DND-41 (cell line): ENCODE measurements around the gene TAF13.
"Not testable (repeated sequence)": the region's sequence is repeated elsewhere in the genome, so short reads cannot be mapped to it uniquely, and the experiment has no call there.

ENCODE experiments used
- ATAC-seq: fragments of 200-7000 bp; cut with Tn5 transposase; 3 replicates; pipeline ENCODE4 v1.9.1; 2021; ENCODE audit warnings: low read depth; ENCODE audit not compliant: insufficient read depth
- DNase-seq: peaks from one replicate; pipeline ENCODE4 v3.0.0-alpha.2; 2020
- H2AFZ ChIP-seq: 2 replicates; pipeline ENCODE4 v1.6.0; 2012; ENCODE audit warnings: low read depth, low read length
- H3K27ac ChIP-seq: 2 replicates; pipeline ENCODE4 v1.5.1; 2012; ENCODE audit warnings: low read length, inconsistent platforms
- H3K27me3 ChIP-seq: fragments of 200-600 bp; sonication (generic); 2 replicates; pipeline ENCODE4 v1.6.0; 2012; ENCODE audit warnings: low read length, mild to moderate bottlenecking, inconsistent platforms; ENCODE audit not compliant: insufficient read depth, poor library complexity
- H3K36me3 ChIP-seq: 2 replicates; pipeline ENCODE4 v1.5.1; 2012; ENCODE audit warnings: low read length, inconsistent platforms; ENCODE audit not compliant: insufficient read depth
- H3K4me1 ChIP-seq: 2 replicates; pipeline ENCODE4 v1.5.1; 2012; ENCODE audit warnings: mild to moderate bottlenecking, low read length; ENCODE audit not compliant: insufficient read depth
- H3K4me2 ChIP-seq: 2 replicates; pipeline ENCODE4 v1.6.0; 2012; ENCODE audit warnings: mild to moderate bottlenecking, moderate library complexity, low read length, inconsistent platforms; ENCODE audit not compliant: insufficient read depth
- H3K4me3 ChIP-seq, 2 experiments: fragments of 200-600 bp in 1 of 2; shearing (Covaris generic) in 1 of 2; 2 replicates each; pipeline ENCODE4 v1.5.1; 2012 to 2016; ENCODE audit warnings: inconsistent platforms in 2 of 2, low read length in 2 of 2, mild to moderate bottlenecking in 2 of 2, low read depth in 1 of 2, moderate library complexity in 1 of 2
- H3K79me2 ChIP-seq: 2 replicates; pipeline ENCODE4 v1.6.0; 2012; ENCODE audit warnings: low read length, inconsistent platforms; ENCODE audit not compliant: insufficient read depth
- H3K9ac ChIP-seq: 2 replicates; pipeline ENCODE4 v1.6.0; 2012; ENCODE audit warnings: low read depth, mild to moderate bottlenecking, inconsistent platforms, low read length, moderate library complexity
- H3K9me3 ChIP-seq: 2 replicates; pipeline ENCODE4 v1.5.1; 2012; ENCODE audit warnings: low read length, moderate library complexity, mild to moderate bottlenecking, inconsistent platforms; ENCODE audit not compliant: insufficient read depth, severe bottlenecking
- H4K20me1 ChIP-seq: 2 replicates; pipeline ENCODE4 v1.6.0; 2012; ENCODE audit warnings: low read length; ENCODE audit not compliant: insufficient read depth
- CTCF ChIP-seq: IDR thresholded peaks from 2 replicates; pipeline ENCODE4 v1.5.1; 2012; ENCODE audit warnings: borderline replicate concordance, low read length, moderate library complexity, mild to moderate bottlenecking; ENCODE audit not compliant: poor library complexity, severe bottlenecking; ENCODE audit errors: extremely low read depth
- EZH2 ChIP-seq: IDR thresholded peaks from 3 replicates; pipeline ENCODE4 v1.6.1; 2012; ENCODE audit warnings: borderline replicate concordance, low read depth, mild to moderate bottlenecking, moderate library complexity, low read length, inconsistent platforms; ENCODE audit not compliant: severe bottlenecking

TAF13 gene

GRCh38 chr1:109020693-109021257 is 55.0 kb downstream of the TAF13 start:
- no peaks in the 10 kb centered on the region for H3K4me1 ChIP-seq
- H3K79me2 ChIP-seq = no peaks in the 10 kb centered on the region
- H3K4me2 ChIP-seq = no peak overlapping the region
- DNase-seq (no peak), ATAC-seq (no peak)
- no peaks in the 10 kb centered on the region for H3K9me3 ChIP-seq
- H3K9ac ChIP-seq = no peak overlapping the region
- H2AFZ ChIP-seq = no peak overlapping the region
- no peak overlapping the region for H3K4me3 ChIP-seq
- no peak overlapping the region for H3K27ac ChIP-seq
- H3K36me3 ChIP-seq = peaks cover 18% of the 10 kb centered on the region
- no peaks in the 10 kb centered on the region for H3K27me3 ChIP-seq
- no peaks in the 10 kb centered on the region for H4K20me1 ChIP-seq
- no peak for TF ChIP-seq EZH2
- no peak for TF ChIP-seq CTCF

GRCh38 chr1:109017719-109018118 is 58.1 kb downstream of the TAF13 start:
- H3K9me3 ChIP-seq, DNase-seq, H3K9ac ChIP-seq, ATAC-seq, H2AFZ ChIP-seq, H3K27me3 ChIP-seq, H3K4me1 ChIP-seq, H3K79me2 ChIP-seq, H3K4me3 ChIP-seq, H4K20me1 ChIP-seq, H3K4me2 ChIP-seq, H3K27ac ChIP-seq: not testable (repeated sequence)
- peaks cover 28% of the 10 kb centered on the region for H3K36me3 ChIP-seq

GRCh38 chr1:109017134-109017533 is 58.7 kb downstream of the TAF13 start:
- DNase-seq (no peak), ATAC-seq (no peak)
- no peaks in the 10 kb centered on the region for H3K27me3 ChIP-seq
- H3K4me2 ChIP-seq = no peak overlapping the region
- no peak overlapping the region for H2AFZ ChIP-seq
- peaks cover 32% of the 10 kb centered on the region for H3K36me3 ChIP-seq
- TF ChIP-seq EZH2 = no peak
- TF ChIP-seq CTCF = no peak
- H3K9me3 ChIP-seq = no peaks in the 10 kb centered on the region
- no peak overlapping the region for H3K27ac ChIP-seq
- H3K4me3 ChIP-seq = no peak overlapping the region
- H3K79me2 ChIP-seq = no peaks in the 10 kb centered on the region
- no peaks in the 10 kb centered on the region for H3K4me1 ChIP-seq
- no peaks in the 10 kb centered on the region for H4K20me1 ChIP-seq
- no peak overlapping the region for H3K9ac ChIP-seq
